ENCODE measurements around the gene RNLS.

Gene RNLS

GRCh38 chr10:88401671-88402347 is 181.3 kb downstream of the RNLS start:
- H3K4me3 ChIP-seq (ENCODE audit: low read depth, low read length) = no peak overlapping the region
- DNase-seq (ENCODE audit: low read depth) = peak; percentile 26
- TF ChIP-seq MYC (IDR thresholded peaks at IDR 0.05; ENCODE audit: low read depth, low read length) (no peak), POLR2A (IDR thresholded peaks at IDR 0.05; ENCODE audit: extremely low read depth, insufficient read length) (no peak), MAX (IDR thresholded peaks at IDR 0.05; ENCODE audit: low read depth, low read length) (no peak), CTCF (IDR thresholded peaks at IDR 0.05; ENCODE audit: low read depth, low read length) (no peak)

GRCh38 chr10:88399240-88399639 is 183.9 kb downstream of the RNLS start:
- H3K4me3 ChIP-seq (ENCODE audit: low read depth, low read length) = no peak overlapping the region
- no peak for TF ChIP-seq MYC (IDR thresholded peaks at IDR 0.05; ENCODE audit: low read depth, low read length)

GRCh38 chr10:88395677-88396076 is 187.4 kb downstream of the RNLS start:
- peak; percentile 46 for DNase-seq (ENCODE audit: low read depth)
- no peak overlapping the region for H3K4me3 ChIP-seq (ENCODE audit: low read depth, low read length)
- TF ChIP-seq CTCF (IDR thresholded peaks at IDR 0.05; ENCODE audit: low read depth, low read length) (no peak), MAX (IDR thresholded peaks at IDR 0.05; ENCODE audit: low read depth, low read length) (no peak), MYC (IDR thresholded peaks at IDR 0.05; ENCODE audit: low read depth, low read length) (no peak), POLR2A (IDR thresholded peaks at IDR 0.05; ENCODE audit: extremely low read depth, insufficient read length) (no peak)

More at GRCh38 chr10:88399240-88399639, 183.9 kb downstream of the RNLS start:
- DNase-seq (ENCODE audit: low read depth) = no peak

GRCh38 chr10:88392222-88392621 is 190.9 kb downstream of the RNLS start:
- no peak for TF ChIP-seq POLR2A (IDR thresholded peaks at IDR 0.05; ENCODE audit: extremely low read depth, insufficient read length)
- no peak for TF ChIP-seq MYC (IDR thresholded peaks at IDR 0.05; ENCODE audit: low read depth, low read length)
- no peak for TF ChIP-seq CTCF (IDR thresholded peaks at IDR 0.05; ENCODE audit: low read depth, low read length)
- TF ChIP-seq MAX (IDR thresholded peaks at IDR 0.05; ENCODE audit: low read depth, low read length) = no peak
- DNase-seq (ENCODE audit: low read depth) = peak; percentile 16
- no peak overlapping the region for H3K4me3 ChIP-seq (ENCODE audit: low read depth, low read length)

- H3K4me3 ChIP-seq (ENCODE audit: low read depth, low read length) = no peak overlapping the region
- no peak for DNase-seq (ENCODE audit: low read depth)
- TF ChIP-seq MAX (IDR thresholded peaks at IDR 0.05; ENCODE audit: low read depth, low read length) (no peak), POLR2A (IDR thresholded peaks at IDR 0.05; ENCODE audit: extremely low read depth, insufficient read length) (no peak), MYC (IDR thresholded peaks at IDR 0.05; ENCODE audit: low read depth, low read length) (no peak), CTCF (IDR thresholded peaks at IDR 0.05; ENCODE audit: low read depth, low read length) (no peak)
Observed at GRCh38 chr10:88390041-88390440, 193.1 kb downstream of the RNLS start.

- TF ChIP-seq MAX (IDR thresholded peaks at IDR 0.05; ENCODE audit: low read depth, low read length) = no peak
- TF ChIP-seq CTCF (IDR thresholded peaks at IDR 0.05; ENCODE audit: low read depth, low read length) = peak; percentile 52
- H3K4me3 ChIP-seq (ENCODE audit: low read depth, low read length) = no peak overlapping the region
- DNase-seq (ENCODE audit: low read depth) = peak; percentile 83
Observed at GRCh38 chr10:88389456-88389855, 193.7 kb downstream of the RNLS start.
